Astrocyte of the spinal cord (primary cell): ENCODE results near the gene UNC5C.

Experiments
- DNase-seq: peaks from one replicate; pipeline ENCODE4 v3.0.0; 2011; ENCODE audit warnings: low read depth, low spot score
- H3K4me3 ChIP-seq: 2 replicates; pipeline ENCODE4 v1.5.1; 2011; ENCODE audit warnings: low read depth, mild to moderate bottlenecking, low read length, moderate library complexity
- in situ Hi-C: cut with HindIII; loops from 2 replicates; pipeline ENCODE4 v1.10.0; 2017; ENCODE audit warnings: low sequenced_read_pairs
- TF ChIP-seq, protein P1 (sequence below): IDR thresholded peaks from 2 replicates; pipeline ENCODE4 v1.5.1; 2012; ENCODE audit warnings: low read depth, mild to moderate bottlenecking, low read length, inconsistent platforms

Gene UNC5C

DNA sequence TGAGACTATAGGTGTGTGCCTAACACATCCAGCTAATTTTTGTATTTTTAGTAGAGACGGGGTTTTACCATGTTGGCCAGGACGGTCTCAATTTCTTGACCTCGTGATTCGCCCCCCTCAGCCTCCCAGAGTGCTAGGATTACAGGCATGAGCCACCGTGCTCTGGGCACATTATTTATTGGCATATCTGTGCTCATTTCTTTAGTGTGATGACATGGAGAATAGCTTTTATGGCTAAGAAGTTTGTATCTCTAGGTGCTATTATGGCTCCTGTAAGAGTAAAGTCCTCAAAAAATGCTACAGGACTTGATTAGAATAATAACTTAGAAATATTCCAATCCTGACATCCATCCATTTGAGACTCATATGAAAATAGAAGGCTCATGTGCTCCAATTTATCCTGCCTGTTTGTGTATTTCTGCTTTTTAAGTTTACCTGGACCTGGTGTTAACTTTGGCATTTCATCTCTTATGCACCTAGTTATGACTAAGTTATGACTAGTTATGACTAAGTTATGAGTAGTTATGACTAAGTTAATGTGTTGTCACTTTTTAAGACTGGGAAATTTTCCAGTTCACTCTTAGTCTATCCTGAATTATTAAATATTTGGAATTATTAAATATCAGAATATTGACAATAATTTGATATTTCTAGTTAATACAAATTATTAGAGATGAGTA lies 36.4 kb upstream of the UNC5C start:
- in situ Hi-C loops = no loop called here

DNA sequence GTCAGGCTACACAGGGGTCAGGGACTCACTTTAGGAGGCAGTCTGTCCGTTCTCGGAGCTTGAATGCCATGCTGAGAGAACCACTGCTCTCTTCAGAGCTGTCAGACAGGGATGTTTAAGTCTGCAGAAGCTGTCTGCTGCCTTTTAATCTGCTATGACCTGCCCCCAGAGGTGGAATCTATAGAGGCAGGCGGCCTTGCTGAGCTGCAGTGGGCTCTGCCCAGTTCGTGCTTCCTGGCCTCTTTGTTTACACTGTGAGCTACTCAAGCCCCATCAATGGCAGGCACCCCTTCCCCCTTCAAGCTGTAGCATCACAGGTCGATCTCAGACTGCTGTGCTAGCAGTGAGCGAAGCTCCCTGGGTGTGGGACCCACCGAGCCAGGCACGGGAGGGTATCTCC lies 31.5 kb upstream of the UNC5C start:
- TF ChIP-seq, protein P1, sequence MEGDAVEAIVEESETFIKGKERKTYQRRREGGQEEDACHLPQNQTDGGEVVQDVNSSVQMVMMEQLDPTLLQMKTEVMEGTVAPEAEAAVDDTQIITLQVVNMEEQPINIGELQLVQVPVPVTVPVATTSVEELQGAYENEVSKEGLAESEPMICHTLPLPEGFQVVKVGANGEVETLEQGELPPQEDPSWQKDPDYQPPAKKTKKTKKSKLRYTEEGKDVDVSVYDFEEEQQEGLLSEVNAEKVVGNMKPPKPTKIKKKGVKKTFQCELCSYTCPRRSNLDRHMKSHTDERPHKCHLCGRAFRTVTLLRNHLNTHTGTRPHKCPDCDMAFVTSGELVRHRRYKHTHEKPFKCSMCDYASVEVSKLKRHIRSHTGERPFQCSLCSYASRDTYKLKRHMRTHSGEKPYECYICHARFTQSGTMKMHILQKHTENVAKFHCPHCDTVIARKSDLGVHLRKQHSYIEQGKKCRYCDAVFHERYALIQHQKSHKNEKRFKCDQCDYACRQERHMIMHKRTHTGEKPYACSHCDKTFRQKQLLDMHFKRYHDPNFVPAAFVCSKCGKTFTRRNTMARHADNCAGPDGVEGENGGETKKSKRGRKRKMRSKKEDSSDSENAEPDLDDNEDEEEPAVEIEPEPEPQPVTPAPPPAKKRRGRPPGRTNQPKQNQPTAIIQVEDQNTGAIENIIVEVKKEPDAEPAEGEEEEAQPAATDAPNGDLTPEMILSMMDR = no peak
- no peak for DNase-seq
- in situ Hi-C loops = no loop called here
- H3K4me3 ChIP-seq = no peak overlapping the region

More for the DNA sequence above, 36.4 kb upstream of the UNC5C start:
- DNase-seq = no peak
- TF ChIP-seq, protein P1 = no peak
- no peak overlapping the region for H3K4me3 ChIP-seq

DNA sequence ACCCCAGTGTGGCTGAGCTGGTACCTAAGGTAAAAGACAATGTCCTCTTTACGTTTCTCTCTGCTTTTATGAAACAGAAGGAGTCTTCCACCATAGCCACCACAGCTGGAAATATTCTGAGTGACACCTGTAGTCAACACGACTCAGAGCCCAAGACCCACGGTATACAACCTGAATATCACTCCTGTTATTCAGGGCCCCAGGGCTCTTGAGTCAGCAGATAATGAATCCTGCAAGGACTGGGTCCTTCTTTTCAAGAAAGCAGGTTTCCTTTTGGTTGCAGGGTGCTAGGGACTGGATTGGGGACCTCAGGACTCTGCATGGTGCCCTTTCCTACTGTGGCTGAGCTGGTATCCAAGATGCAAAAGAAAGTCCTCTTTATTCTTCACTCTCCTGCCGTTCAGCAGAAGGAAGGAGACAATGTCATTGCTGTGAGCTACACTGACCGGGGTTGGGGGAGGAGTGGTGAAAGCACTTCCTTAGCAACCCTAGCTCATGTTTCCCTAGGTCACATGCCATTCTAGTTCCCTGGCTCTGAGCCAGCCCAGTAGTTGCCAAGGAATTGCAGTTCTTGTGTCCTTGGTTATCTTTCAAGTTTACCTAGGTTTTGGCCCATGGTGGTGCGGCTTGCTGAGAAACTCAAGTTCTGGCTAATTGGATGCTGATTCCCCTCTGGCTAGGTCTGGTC lies 23.7 kb upstream of the UNC5C start:
- TF ChIP-seq, protein P1 = no peak
- in situ Hi-C loops = no loop called here
- peak; percentile 29 for DNase-seq
- no peak overlapping the region for H3K4me3 ChIP-seq

DNA sequence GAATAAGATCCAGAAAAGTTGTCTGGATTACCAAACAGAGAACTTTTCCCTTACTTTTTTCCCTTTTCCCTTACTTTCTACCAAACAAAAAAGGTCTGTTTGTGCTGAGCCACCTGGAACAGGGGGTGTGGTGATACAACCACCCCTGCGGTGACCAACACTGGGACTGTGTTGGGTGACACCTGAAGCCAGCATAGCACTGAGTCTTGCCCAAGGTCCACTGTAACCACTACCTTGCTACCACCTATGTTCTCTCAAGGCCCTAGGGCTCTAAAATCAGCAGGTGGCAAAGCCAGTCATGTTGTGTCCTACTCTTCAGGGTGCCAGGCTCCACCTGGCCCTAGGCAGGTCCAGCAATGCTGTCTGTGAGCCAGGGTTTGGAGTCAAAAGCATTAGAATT lies 22.8 kb upstream of the UNC5C start:
- TF ChIP-seq, protein P1 = no peak
- in situ Hi-C loops = no loop called here
- no peak for DNase-seq
- H3K4me3 ChIP-seq = no peak overlapping the region

DNA sequence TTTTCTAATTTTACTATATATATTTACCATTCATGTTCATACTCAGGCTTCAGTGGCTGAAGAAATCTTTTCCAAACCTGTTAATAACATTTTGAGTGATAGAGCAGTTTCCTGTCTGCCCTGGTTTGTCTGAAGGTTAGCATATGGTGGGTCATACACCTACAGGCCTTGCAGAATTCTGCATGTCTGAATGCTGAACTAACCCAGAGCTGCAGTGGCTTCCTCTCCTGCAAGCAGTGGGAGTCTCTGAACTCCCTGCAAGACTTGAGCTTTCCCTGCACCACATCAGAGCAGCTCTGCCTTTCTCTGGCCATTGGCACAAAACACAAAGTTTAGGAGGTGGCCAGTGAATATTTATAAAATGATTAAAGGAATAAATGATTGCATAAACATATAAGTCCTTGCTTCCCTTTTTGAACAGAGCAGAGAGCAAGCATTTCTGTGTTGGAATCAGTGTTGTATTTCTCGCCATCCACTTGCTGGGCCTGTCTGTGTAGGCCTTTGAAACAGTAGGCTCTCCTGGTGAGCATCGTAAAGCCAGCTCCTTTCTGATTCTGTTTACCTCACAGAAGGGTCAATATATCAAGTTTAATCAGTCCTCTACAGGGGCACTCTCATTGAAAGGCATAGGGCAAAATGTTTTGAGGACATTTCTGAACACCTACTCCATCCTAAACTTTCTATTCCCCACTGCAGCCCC lies 15.0 kb upstream of the UNC5C start:
- TF ChIP-seq, protein P1 = no peak
- DNase-seq = no peak
- in situ Hi-C loops = no loop called here
- no peak overlapping the region for H3K4me3 ChIP-seq

DNA sequence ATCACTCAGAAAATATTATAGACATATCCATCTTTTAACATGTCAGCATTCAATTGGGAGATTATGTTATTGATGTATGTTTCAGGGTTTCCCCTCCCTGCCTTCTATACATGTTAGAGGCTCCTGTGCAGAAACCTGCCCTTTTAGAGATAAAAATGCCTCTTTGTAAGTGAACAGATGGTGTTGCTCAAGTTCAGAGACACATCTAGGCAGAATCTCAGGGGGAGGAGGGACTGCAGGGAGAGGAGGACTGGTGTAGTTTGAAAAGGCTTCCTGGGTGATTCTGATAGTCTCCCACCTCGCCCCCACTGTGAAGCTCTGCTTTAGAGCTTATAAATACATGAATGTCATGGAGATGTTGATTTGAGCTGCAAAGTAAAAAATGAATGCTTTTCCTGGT lies 12.0 kb upstream of the UNC5C start:
- DNase-seq = no peak
- H3K4me3 ChIP-seq = no peak overlapping the region
- TF ChIP-seq, protein P1 = no peak
- in situ Hi-C loops = no loop called here
